Middle frontal gyrus (tissue), 1 donor: Measurements from ENCODE around the gene ARSD.
"Not testable (repeated sequence)": the region's sequence is repeated elsewhere in the genome, so short reads cannot be mapped to it uniquely, and the experiment has no call there.

Experiments used
- DNase-seq: peaks from one replicate; pipeline ENCODE4 v3.0.0-alpha.2; 2015; ENCODE audit warnings: low spot score; ENCODE audit errors: extremely low spot score

Gene ARSD, protein sequence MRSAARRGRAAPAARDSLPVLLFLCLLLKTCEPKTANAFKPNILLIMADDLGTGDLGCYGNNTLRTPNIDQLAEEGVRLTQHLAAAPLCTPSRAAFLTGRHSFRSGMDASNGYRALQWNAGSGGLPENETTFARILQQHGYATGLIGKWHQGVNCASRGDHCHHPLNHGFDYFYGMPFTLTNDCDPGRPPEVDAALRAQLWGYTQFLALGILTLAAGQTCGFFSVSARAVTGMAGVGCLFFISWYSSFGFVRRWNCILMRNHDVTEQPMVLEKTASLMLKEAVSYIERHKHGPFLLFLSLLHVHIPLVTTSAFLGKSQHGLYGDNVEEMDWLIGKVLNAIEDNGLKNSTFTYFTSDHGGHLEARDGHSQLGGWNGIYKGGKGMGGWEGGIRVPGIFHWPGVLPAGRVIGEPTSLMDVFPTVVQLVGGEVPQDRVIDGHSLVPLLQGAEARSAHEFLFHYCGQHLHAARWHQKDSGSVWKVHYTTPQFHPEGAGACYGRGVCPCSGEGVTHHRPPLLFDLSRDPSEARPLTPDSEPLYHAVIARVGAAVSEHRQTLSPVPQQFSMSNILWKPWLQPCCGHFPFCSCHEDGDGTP

DNA sequence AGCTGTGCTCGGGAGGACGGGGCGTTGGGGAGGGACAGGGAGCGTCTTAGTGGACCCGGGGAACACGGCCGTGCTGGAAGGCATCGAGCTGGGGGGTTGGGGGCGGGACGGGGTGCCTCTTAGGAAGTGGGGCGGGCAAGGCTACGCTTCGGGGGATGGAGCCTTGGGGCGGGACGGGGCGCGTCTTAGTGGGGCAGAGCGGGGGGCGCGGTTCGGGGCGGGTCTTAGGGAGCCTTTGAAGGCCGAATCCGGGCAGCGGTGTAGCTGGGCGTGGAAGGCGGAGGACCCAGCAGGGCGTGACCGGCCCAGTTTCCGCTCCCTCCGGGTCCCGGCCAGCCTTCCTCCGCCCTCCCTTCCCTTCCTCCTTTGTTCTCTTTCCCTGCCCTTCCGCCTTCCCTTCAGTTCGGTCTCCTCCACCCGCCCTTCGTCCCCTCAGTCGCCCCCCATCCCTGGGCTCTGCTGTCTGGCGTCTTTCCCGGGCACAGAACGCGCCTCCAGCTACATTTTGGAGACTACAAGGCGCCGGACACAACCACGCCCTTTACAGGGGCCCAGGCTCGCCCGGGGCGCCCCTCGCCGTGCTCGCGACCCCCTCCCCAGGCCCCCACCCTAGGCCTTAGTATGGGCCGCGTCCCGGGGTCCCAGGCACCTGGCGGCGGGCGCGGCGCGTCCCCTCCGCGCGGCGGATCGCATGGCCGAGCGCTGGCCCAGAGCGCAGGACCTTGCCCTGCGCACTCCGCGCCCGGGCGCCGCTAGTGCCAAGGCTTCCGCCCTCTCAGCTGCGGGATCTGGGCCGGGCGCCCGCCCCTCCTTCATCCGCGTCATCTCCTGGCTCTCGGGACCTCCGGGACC lies at the start of gene ARSD:
Gene ARSD (minus strand): TSS at position 757 of the 852 bp plus-strand sequence. CDS start 64 bp downstream, at position 693.
- no peak for DNase-seq

DNA sequence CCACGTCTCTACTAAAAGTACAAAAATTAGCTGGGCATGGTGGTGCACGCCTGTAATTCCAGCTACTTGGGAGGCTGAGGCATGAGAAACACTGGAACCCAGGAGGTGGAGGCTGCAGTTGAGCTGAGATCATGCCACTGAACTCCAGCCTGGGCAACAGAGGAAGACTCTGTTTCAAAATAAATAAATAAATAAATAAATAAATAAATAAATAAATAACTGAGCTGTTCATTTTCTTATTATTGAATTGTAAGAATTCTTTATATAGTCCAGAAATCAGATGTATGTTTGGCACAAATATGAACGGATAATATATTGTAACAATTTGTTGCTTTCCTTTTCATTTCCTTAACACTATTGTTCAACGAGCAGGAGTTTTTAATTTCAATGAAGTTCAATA lies 49.5 kb upstream of the ARSD start:
- DNase-seq, result not testable (repeated sequence)

DNA sequence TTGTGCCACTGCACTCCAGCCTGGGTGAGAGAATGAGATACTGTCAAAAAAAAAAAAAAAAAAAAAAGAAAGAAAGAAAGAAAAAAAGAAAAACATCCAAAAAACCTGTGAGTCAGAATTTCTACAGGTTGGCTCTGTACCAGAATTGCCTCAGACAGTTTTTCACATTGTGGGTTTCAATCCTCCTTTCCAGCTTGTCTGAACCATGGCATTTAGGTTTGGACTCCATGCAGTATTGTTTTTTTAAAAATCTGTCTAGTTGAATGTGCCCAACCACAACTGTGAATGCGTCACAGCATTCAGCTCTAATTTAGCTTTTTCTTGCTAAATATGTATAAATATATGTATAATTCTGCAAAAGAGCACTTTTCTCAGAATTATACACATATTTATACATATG lies 45.8 kb upstream of the ARSD start:
- no peak for DNase-seq

DNA sequence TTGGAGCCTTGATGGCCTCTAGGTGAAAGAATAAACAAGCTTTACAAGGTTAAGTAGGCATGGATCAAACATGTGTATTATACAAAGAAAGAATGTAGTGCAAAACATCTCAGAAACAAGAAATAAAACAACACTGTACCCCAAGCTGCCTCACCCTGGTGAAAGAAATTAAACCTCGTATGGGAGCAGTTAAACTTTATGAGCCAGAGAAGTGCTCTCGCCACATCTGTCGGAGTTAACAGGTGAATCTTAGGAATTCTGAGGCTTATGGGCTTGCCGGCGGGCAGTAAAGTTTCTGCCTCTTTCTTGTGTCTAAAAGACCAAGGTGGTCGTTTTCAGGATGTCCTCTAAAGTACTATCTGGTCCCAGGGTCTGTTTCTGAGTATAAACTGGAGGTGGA lies 43.3 kb upstream of the ARSD start:
- no peak for DNase-seq

DNA sequence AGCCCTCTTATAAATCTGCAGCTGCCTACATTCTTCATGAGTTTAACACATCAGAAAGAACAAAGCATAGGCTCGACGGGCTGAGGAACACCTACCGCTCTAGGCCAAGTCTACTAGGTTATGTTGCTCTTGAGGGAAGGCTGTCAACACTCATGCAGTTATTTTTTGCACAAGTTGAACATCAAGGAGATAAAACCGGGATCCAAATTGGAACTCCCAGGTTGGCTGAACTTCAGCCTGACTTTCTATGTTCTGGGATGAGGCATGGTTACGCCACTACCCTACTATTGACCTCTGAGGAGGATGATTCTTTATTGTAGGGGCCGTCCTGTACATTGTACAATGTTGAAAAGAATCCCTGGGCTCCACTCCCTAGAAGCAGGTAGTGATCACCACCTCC lies 39.9 kb upstream of the ARSD start:
- no peak for DNase-seq

DNA sequence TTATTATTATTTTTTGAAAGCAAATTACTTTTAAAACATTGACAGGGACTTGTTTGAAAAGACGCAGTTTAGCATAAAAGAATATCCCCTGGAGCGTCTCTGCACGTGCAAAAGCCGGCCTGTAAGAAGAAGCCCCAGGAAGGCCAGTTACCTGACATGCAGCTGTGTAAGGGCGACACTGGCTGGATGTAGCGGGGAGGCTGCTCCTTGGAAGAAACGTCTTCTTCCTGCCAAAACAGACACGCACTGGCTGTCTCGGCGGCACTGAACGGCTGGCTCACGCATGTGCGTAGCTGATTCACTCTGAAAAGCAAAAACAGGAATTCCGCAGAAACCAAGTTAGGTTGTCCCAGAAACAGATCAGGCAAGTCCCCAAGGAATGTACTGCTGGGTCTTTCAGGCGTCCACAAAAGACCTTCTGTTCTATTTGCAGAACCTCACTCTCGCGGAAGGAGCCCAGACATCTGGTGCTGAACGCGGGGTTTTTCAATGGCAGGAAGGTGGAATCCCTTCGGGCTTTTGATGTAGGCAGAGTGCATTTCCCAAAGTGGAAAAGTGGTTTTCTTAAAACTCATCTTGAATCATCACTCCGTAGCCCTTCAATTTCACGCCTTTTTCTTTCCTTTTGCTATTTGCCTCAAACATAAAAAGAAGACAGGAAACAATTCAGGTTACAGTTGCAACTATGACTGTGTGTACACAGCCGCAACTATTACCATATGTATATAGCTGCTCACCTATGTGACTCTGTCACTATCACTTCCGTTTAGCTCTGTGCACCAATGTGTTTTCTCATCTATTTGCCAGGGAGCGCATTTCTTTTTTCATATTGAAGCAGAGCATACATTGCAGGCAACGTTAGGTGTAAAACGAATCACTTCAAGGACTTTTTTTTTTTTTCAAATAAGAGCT lies 39.1 kb upstream of the ARSD start:
- peak; percentile 6 for DNase-seq

DNA sequence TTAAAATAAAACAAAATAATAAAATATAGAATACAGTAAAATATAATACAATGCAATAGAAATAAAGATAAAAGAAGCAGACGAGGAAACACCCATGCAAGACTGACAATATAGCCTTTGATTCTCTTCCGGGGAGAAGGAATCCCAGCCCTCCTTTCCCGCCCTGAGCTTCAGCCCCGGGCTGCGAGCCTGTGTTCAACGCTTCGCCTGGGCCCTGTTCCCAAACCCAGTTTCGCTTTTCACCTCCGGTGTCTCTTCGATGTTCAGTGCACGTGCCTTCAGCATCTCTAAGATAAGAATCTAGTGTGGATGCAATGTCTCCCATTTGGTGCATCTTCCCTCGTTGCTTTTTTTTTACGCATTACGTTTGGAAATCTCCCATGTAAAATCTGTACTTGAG lies 38.4 kb upstream of the ARSD start:
- DNase-seq, result no peak

DNA sequence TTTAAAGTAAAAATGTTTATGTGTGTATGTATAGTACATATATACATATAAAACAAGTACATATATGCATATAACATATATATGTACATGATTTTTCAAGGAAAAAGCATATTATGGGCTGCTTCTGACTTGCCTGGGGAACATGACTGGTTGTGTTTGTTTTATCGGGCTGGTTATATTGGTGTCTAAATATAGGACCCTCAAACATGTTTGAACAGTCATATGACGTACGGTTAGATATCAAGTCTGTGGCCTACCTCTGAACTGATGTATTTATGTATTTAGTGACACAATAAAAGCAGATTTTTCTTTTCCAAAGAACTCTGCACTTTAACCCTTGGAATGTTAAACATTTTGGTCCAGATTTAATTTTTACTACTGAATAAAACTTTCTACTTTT lies 37.9 kb upstream of the ARSD start:
- DNase-seq, result no peak

DNA sequence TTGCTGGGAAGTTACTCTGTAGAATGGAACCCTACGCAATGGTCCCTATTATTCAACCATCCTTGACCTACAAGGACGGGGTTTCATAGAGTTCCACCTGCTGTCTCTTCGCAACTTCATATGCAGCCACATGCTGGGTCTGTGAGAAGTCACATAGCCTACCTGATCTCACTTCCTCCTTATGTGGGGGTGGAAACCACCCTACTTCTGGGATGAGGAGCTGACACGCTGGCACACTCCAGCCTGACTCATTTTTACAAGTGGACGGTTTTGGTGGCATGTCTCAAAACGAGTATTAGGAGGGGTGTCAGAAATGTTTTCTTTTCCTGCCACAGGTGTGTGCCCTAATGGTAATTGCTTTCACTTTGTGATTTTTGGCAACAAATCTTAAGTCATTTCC lies 36.8 kb upstream of the ARSD start:
- no peak for DNase-seq

DNA sequence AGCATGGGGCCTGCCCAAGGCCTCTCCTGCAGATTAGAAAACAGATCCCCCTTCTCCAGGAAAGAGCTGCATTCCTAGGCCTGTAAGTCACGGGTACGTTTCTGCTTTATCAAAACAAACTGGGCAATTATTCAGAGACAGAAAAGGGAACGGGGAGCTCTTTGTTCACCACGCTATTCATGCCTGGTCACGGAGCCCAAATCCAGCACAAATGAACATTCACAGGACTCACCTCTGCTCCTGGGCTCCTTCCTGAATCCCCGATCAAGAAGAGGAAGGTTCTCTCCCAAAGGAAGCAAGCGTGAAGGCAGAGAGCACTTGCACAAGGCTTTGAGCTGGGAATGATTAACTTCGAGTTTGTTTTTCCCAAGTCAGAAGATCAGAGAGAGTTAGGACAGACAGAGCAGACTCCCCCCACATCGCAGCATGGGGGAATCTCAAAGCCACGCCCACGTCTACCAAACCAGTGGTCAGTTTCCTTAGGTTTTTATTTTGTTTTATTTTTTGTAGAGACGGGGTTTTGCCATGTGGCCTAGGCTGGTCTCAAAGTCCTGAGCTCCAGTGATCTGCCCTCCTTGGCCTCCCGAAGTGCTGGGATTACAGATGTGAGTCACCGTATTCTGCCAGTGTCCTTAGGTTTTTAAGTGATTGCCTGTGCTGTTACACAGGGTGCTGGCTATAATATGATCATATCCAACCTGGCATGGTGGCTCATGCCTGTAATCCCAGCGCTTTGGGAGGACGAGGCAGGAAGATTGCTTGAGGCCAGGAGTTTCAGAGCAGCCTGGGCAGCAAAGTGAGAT lies 35.1 kb upstream of the ARSD start:
- DNase-seq, result not testable (repeated sequence)

DNA sequence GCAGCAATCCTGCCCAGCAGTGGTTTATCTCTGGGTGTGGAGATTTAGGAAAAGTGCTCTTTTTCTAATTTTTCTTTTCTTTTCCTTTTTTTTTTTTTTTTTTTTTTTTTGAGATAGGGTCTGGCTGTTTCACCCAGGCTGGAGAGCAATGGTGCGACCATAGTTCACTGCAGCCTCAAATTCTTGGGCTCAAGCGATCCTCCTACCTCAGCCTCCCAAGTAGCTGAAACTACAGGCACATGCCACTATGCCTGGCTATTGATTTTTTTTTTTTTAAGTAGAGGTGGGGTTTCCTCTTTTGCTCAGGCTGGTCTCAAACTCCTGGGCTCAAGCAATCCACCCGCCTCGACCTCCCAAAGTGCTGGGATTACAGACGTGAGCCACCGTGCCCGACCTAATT lies 34.3 kb upstream of the ARSD start:
- not testable (repeated sequence) for DNase-seq

DNA sequence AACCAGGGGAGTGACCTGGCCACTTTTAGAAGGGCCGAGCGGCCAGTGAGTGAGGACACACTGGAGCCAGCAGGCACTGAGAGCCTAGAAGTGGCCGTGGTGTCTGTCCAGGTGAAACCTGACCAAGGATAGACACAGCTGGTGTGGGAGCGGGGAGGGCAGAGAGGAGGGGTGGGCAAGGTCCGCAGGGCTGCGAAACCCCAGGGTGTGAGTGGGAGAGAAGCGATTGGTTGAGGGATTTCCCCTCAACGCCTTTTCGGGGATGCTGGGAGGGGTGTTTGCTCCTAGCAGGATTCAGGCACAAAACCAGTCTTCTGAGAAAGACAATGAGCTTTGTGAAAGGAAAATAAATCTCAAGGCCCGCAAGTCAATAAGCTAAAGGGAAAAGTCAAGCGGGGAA lies 33.2 kb upstream of the ARSD start:
- no peak for DNase-seq

DNA sequence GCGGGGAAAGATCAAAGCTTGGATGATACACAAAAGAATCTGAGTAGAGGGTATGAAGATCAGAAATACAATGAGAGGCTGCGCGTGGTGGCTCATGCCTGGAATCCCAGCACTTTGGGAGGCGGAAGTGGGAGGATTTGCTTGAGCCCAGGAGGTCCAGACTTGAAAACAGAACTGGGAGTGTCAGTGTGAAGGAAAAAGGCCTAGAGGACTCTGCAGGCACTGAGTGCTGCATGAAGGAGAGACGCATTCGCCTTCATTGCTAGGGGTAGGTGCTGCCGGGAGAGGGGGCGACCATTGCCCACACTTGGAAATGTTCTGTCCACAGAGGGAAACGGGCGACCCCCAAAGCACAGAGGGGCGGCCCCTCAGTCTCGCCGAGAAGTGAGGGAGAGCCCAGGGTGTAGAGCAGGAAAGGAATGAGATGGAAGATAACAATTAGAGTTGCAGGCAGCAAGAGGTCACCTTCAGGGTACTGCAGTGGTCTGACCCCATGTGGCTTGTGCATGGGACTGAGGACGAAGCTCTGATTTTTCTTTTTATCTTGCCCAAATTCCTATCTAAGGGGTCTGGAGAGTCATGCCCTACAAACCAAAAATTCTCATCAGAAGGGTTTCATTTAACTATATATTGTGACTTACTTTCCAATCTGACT lies 31.8 kb upstream of the ARSD start:
- no peak for DNase-seq

DNA sequence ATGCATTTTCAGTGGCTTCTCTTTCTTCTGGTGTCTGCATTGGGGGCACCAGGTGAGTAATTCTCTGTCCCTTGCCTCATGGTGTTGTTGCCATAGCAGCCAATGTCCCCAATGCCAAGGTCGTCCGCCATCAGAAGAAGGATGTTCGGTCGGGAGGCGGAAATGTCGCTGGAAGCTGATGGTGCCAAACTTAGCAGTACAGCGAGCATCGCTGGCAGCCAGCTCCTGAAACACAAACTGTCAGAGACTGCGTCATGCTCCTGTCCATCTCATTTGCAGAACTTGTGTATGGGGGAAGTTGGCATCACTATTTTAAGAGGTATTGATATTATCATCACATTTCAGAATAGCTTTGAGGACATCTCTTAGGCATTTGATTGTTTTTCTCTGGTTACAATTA lies 29.1 kb upstream of the ARSD start:
- no peak for DNase-seq

DNA sequence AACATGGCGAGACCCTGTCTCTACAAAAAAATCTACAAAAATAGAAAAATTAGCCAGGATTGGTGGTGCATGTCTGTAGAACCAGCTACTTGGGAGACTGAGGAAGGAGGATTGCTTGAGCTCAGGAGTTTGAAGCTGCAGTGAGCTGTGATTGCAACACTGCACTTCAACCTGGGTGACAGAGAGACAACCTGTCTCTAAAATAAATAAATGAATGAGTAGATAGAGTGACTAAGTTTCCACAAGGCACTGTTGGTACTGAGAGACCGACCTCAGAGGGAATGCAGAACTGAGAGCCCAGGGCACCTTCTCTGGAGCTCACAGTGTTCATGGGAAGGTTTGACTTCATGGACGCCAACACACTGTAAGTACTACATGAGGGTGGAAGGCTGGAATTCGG lies 26.7 kb upstream of the ARSD start:
- no peak for DNase-seq

DNA sequence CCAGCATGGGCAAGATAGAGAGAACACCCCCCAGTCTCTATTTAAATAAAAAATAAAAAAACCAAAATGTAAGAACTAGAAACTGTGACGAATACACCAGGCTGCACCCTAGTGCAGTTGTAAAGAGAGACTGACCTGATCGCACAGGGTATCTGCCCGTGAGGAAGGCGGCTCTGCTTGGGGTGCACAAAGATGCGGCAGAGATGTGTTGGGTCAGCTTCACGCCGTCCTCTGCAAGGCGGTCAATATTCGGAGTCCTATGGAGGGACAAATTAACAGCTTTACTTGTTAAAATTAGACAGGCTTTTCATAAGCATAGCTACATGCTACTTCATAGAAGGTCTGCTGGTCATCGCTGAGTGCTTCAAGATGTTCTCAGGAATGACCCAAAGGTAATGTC lies 26.1 kb upstream of the ARSD start:
- no peak for DNase-seq

DNA sequence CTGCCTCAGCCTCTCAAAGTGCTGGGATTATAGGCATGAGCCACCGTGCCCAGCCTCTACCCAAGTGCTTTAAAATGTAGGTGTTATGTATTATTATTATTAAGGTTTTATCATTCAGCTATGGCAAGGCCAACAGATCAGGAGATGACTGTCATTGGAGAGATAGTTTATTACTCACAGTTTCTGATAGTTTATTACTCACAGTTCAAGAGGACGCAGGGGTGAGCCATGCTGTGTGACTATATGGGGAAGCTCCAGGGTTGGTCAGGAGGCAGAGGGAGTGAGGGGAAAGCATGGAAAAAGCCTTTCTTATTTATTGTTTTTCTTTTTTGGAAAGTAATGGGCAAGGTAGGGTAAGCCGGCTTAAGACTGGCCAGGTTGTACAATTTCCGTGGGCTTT lies 25.4 kb upstream of the ARSD start:
- DNase-seq, result no peak

DNA sequence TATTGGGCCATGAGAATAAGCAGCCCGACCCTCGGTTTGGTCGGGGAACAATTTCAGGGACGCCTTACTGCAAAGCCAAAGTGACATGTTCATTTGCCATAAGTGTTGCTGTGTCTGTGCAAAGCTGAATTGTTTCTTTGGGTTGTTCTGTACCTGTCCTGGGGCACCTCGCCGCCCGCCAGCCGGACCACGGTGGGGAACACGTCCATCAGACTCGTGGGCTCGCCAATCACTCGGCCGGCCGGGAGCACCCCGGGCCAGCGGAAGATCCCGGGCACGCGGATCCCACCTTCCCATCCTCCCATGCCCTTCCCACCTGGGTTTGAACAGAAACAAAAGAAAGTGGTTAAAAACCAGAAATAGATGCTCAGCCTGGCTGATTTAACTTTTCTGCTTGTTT lies 8.8 kb upstream of the ARSD start:
- not testable (repeated sequence) for DNase-seq
